KMS-11 (cell line): Measurements from ENCODE around the gene HSPA4.

ENCODE experiments used
- H2AFZ ChIP-seq: fragments of 200-600 bp; sonication (generic); 2 replicates; pipeline ENCODE4 v1.6.1; 2016; ENCODE audit warnings: antibody characterized with exemption, mixed run types, low read depth
- H3K27ac ChIP-seq: fragments of 200-600 bp; sonication (generic); 2 replicates; pipeline ENCODE4 v1.6.1; 2016; ENCODE audit warnings: mild to moderate bottlenecking, mixed run types
- H3K27me3 ChIP-seq: fragments of 200-600 bp; sonication (generic); 2 replicates; pipeline ENCODE4 v1.6.1; 2017; ENCODE audit warnings: mild to moderate bottlenecking, low read depth, mixed run types, moderate library complexity; ENCODE audit not compliant: insufficient read depth
- H3K36me3 ChIP-seq: fragments of 200-600 bp; sonication (generic); 2 replicates; pipeline ENCODE4 v1.6.1; 2017; ENCODE audit warnings: mild to moderate bottlenecking, mixed run types; ENCODE audit not compliant: insufficient read depth
- H3K4me1 ChIP-seq: fragments of 200-600 bp; sonication (generic); 2 replicates; pipeline ENCODE4 v1.6.1; 2016; ENCODE audit warnings: mild to moderate bottlenecking, low read depth, mixed run types; ENCODE audit not compliant: poor library complexity, severe bottlenecking
- H3K4me2 ChIP-seq: fragments of 200-600 bp; sonication (generic); 2 replicates; pipeline ENCODE4 v1.7.0; 2016; ENCODE audit warnings: mild to moderate bottlenecking, mixed run types
- H3K4me3 ChIP-seq: fragments of 200-600 bp; sonication (generic); IDR thresholded peaks from 2 replicates; pipeline ENCODE4 v1.6.1; 2017; ENCODE audit warnings: low read depth, low read length, mixed read lengths; ENCODE audit not compliant: insufficient read depth
- H3K79me2 ChIP-seq: fragments of 200-600 bp; sonication (generic); 2 replicates; pipeline ENCODE4 v1.6.1; 2016; ENCODE audit warnings: low read depth, mixed run types; ENCODE audit not compliant: insufficient read depth
- H3K9ac ChIP-seq: fragments of 200-600 bp; sonication (generic); 2 replicates; pipeline ENCODE4 v1.6.1; 2016; ENCODE audit warnings: mild to moderate bottlenecking, mixed run types
- H4K20me1 ChIP-seq: fragments of 200-600 bp; sonication (generic); 2 replicates; pipeline ENCODE4 v1.6.1; 2016; ENCODE audit warnings: mild to moderate bottlenecking, mixed run types; ENCODE audit not compliant: insufficient read depth
- TF ChIP-seq, protein P1 (sequence below): fragments of 200-600 bp; sonication (generic); conservative IDR thresholded peaks from 2 replicates; pipeline ENCODE4 v1.6.1; 2017; ENCODE audit warnings: low read depth, mild to moderate bottlenecking, antibody characterized with exemption, low read length, moderate library complexity, mixed read lengths

The HSPA4 gene

DNA sequence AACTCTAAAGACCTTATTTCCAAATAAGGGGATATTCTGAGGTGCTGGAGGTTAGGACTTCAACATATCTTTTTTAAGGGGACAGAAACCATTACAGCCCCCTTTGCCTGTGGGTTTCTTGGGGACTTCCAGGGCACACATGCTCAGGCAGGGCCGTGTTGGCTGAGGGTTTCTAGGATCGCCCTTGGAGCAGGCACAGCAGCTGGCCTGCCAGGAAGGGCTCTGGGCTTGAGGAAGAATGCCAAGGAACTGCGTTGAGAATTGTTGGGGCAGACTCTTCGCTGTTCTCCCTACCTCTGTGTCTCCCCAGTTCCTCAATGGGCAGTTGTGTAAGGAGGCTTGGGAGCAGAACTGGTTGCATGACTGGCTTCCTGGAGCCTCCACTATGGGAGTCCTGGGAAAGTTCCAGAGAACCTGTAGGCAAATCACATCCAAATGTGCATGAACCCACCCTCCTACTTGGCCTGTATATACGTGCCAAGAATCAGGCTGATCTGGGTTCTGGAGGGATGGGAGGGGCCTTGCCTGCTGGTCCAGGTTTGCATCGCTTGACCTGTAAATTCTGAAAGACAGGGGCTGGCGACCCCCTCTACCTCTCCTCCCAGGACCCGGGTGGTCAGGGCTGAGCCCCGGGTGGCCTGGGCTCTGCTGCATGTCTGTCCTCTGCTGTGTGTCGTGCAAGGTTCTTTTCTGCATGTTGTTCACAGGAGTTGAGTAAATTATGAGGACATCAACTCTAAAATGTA, 65.5 kb downstream of the HSPA4 start:
- H3K9ac ChIP-seq, result no peak overlapping the region
- H3K36me3 ChIP-seq, result no peaks in the 10 kb centered on the region

DNA sequence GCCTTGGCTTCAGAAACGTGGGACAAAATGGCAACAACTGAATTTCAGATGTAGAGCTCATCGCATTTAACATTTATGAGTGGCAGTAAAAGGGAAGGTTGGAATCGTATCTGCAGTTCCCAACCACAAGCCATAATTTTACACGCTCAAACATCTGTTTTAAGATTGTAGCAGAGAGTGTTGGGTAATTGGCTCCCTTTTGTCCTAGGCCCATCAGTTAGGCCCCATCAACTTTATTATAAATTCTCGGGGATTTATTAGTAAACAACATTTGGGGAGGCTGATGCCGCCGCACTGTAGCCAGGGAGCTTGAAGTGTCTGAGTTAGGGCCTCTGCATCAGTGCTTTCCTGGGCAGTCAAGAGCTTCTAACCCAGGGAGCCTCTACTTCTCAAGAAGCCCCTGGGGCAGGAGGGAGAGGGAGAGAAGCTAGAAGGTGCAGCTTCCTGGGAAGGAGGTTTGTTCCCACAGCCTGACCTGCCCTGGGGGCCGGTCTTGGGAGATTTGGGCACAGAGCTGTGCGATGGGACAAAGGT, 66.2 kb downstream of the HSPA4 start:
- Histone ChIP-seq H3K27me3 (no peaks in the 10 kb centered on the region), H3K36me3 (no peaks in the 10 kb centered on the region), H3K27ac (no peak overlapping the region), H2AFZ (no peak overlapping the region), H4K20me1 (no peaks in the 10 kb centered on the region), H3K9ac (no peak overlapping the region), H3K79me2 (no peaks in the 10 kb centered on the region), H3K4me1 (no peaks in the 10 kb centered on the region), H3K4me2 (no peak overlapping the region), H3K4me3 (no peak overlapping the region)
- TF ChIP-seq, protein P1, sequence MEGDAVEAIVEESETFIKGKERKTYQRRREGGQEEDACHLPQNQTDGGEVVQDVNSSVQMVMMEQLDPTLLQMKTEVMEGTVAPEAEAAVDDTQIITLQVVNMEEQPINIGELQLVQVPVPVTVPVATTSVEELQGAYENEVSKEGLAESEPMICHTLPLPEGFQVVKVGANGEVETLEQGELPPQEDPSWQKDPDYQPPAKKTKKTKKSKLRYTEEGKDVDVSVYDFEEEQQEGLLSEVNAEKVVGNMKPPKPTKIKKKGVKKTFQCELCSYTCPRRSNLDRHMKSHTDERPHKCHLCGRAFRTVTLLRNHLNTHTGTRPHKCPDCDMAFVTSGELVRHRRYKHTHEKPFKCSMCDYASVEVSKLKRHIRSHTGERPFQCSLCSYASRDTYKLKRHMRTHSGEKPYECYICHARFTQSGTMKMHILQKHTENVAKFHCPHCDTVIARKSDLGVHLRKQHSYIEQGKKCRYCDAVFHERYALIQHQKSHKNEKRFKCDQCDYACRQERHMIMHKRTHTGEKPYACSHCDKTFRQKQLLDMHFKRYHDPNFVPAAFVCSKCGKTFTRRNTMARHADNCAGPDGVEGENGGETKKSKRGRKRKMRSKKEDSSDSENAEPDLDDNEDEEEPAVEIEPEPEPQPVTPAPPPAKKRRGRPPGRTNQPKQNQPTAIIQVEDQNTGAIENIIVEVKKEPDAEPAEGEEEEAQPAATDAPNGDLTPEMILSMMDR, result no peak

More for the DNA sequence above, 65.5 kb downstream of the HSPA4 start:
- TF ChIP-seq, protein P1, result no peak
- no peak overlapping the region for H3K4me2 ChIP-seq
- no peak overlapping the region for H2AFZ ChIP-seq
- H3K4me3 ChIP-seq, result no peak overlapping the region
- no peaks in the 10 kb centered on the region for H3K79me2 ChIP-seq
- H3K4me1 ChIP-seq, result no peaks in the 10 kb centered on the region
- no peaks in the 10 kb centered on the region for H4K20me1 ChIP-seq
- H3K27ac ChIP-seq, result no peak overlapping the region
- no peaks in the 10 kb centered on the region for H3K27me3 ChIP-seq

DNA sequence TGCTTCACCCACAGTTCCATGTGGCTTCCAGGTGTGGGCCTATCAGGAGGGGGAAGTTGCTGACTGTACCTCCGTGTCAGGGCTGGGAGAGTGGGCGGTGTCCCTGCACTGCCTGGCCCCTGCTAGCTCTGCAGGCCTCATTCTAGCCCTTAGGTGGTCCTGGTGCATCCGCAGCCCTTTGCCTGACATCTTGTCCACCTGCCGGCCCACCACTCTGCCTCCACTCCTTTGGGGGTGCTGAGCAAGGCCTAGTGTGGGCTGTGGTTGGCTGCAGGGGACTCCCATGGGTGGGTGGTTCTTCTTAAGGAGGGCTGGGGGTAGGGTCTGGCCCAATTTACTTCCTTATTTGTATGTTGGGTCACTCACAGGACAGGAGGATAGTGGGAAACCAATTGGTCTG, 66.9 kb downstream of the HSPA4 start:
- Histone ChIP-seq H4K20me1 (no peaks in the 10 kb centered on the region), H3K27ac (no peak overlapping the region), H2AFZ (no peak overlapping the region), H3K79me2 (no peaks in the 10 kb centered on the region), H3K4me1 (no peaks in the 10 kb centered on the region), H3K4me3 (no peak overlapping the region), H3K36me3 (no peaks in the 10 kb centered on the region), H3K9ac (no peak overlapping the region), H3K27me3 (no peaks in the 10 kb centered on the region), H3K4me2 (no peak overlapping the region)
- TF ChIP-seq, protein P1, result no peak

DNA sequence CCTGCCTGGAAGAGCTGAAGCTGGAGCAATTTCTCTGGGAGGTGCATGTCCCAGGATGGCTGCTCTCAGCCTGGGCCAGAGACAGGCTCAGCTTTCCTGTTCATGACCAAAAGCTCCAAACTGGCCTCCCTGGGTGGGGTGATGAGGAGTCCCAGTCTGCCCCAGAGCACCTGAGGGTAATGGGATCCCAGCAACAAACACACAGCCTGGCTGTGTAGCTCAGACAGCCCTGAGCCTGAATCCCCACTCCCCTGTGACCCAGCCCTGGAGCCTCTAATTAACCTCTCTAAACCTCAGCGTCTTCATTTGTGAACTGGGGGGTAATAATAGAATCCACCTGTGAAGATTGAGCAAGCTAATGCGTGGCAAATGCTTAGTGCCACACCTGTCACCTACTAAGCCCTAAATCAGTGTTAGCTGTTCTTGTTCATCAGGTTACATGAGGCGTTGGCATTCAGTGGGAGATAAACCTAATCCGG, 67.5 kb downstream of the HSPA4 start:
- Histone ChIP-seq H3K27ac (no peak overlapping the region), H3K36me3 (no peaks in the 10 kb centered on the region), H3K4me2 (no peak overlapping the region), H2AFZ (no peak overlapping the region), H3K4me3 (no peak overlapping the region), H3K79me2 (no peaks in the 10 kb centered on the region), H4K20me1 (no peaks in the 10 kb centered on the region), H3K4me1 (no peaks in the 10 kb centered on the region), H3K9ac (no peak overlapping the region), H3K27me3 (no peaks in the 10 kb centered on the region)
- TF ChIP-seq, protein P1, result no peak
